Activated CD8-positive, alpha-beta memory T cell treated with anti-CD3 and anti-CD28 coated beads, Interleukin-2, amount 50 U/mL, for 24 hours (primary cell): Measurements from ENCODE around the gene TMEM95.

Experiments
- DNase-seq: peaks from one replicate; pipeline ENCODE4 v3.0.0-alpha.2; 2020; ENCODE audit errors: extremely low read depth

TMEM95 gene

DNA sequence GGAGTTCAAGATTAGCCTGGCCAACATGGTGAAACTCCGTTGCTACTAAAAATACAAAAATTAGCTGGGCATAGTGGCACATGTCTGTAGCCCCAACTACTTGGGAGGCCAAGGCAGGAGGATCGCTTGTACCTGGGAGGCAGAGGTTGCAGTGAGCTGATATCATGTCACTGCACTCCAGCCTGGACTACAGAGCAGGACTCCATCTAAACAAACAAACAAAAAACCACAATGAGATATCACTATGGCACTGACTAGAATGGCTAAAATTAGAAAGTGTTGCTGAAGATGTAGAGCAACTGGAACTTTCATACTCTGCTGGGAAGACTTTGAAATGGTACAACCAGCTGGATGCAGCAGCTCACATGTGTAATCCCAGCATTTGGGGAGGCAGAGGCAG lies 19.4 kb downstream of the TMEM95 start:
- no peak for DNase-seq

DNA sequence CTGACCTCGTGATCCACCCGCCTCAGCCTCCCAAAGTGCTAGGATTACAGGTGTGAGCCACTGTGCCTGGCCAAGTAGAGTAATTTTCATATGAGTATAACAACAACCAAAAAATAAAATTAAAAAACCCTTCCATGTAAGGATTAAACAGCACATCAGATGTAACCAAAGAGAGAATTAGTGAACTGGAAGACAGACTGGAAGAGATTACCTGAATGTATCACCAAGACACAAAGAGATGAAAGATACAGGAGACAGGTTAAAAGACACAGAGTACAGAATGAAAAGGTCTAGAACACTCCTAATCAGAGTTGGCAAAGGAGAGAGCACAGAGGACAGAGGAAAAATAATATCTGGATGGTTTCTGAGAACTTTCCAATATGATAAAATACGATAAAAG lies 24.2 kb downstream of the TMEM95 start:
- no peak for DNase-seq

DNA sequence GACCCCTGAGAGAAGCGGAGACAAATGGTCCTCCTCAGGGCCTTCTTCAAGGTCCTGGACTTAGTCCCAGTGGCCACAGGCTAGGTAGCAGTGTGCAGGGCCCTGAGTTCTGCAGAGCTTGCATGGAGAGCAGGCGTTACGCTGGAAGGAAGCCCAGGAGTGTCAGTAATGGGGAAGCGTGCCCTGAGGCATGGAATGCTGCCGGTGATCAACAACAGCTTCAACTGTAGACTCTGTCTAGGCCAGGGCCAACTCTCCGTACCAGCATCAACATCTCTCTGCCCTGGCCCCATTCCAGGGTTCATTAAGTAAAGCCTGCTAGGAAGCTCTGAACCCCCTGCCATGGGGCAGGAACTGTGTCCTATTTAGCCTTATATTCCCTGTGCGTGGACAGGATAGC lies 25.4 kb downstream of the TMEM95 start:
- DNase-seq: no peak

DNA sequence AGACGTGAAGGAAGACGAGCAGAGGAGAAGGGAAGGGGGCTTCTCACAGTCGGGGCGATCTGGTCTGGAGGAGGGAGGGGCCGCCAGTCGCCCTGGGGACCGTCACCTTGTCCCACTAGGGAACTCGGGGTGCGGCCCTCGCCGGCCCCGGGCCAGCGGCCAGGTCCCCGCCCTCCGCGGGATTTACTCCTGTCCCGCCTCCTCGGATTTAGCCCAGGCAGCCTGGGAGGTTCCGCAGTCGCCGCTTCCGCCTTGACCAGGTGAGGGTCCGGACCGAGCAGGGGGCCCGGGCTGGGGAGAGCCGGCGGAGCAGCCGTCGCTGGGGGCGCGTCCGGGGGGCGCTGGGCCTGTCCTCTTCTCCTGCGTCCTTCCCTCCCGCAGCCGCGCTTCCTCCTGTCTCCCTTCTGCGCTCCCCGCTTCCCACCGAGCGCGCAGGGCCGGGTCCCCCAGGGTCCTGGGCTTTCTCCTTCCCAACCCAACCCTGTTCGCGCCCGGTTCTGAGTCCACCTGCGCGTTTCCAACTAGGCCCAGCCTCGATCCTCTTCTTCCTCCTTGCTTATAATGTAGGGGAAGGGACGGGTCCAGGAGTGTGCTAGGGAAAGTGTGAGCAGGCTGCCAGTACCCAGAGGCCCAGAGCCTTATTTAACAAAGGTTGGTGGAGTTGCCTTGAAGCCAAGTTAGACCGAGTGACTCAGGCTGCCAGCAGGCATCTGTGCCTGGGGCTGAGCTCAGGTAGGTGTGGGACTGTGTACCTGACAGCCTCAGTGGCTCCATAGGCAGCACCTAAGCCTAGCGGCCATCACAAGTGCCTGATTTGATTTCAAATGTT lies 26.1 kb downstream of the TMEM95 start, which contains the start of gene TNK1:
TNK1 (plus strand) TSS at position 235 of the 829 bp plus-strand sequence. CDS start 1,838 bp downstream, outside the sequence.
- no peak for DNase-seq

GRCh38 chr17:7382901-7383300 lies 27.9 kb downstream of the TMEM95 start:
- no peak for DNase-seq

DNA sequence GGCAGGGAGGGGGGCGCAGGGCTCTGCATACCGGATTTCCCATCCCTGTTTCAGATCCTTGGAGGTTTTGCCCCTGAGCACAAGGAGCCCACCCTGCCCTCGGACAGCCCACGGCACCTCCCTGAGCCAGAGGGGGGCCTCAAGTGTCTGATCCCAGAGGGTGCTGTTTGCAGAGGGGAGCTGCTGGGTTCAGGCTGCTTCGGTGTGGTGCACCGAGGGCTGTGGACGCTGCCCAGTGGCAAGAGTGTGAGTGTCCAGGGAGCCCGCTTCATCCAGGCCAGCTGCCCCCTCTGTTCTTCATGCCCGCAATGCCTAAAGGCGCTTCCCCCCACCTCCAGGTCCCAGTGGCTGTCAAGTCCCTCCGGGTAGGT lies 28.4 kb downstream of the TMEM95 start:
- DNase-seq: no peak

DNA sequence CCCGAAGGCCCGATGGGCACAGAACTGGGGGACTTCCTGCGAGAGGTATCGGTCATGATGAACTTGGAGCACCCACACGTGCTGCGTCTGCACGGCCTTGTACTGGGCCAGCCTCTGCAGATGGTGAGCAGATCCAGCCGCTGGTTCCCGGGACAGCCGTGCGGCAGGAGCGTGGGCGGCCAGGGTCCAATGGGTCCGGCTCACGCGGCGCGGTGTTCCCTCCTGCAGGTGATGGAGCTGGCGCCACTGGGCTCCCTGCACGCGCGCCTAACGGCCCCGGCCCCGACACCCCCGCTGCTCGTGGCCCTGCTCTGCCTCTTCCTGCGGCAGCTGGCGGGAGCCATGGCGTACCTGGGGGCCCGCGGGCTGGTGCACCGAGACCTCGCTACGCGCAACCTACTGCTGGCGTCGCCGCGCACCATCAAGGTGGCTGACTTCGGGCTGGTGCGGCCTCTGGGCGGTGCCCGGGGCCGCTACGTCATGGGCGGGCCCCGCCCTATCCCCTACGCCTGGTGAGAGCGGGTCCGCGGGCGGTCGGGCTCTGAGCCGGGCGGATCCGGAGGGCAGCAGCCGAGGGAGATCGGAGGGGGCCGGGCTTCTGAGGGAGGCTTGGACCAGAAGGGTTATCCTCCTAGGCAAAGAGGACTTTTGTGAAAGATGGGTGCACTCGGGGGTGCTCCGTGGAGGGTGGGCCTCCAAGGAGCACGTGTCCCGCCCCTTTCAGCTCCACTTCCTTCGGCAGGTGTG lies 29.0 kb downstream of the TMEM95 start:
- peak; percentile 26 for DNase-seq

- no peak for DNase-seq
These were observed 29.6 kb downstream of the TMEM95 start for GRCh38 chr17:7384489-7385081.

DNA sequence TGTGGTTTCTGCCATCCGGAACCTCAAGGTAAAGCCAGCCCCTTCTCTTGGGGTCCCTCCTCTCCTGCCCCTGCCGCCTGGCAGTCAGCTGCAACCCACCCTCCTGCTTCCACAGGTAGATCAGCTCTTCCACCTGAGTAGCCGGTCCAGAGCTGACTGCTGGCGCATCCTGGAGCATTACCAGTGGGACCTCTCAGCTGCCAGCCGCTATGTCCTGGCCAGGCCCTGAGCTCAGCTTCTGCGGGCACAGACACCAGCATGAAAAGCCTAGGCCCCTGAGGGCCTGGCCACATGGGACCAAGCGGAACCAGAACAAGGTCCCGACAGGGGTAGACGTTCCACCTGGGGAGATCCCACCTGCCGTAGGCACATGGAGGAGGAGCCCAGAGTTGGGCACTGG lies 33.9 kb downstream of the TMEM95 start:
- no peak for DNase-seq

- DNase-seq: no peak
These were observed 35.3 kb downstream of the TMEM95 start for GRCh38 chr17:7389924-7390910.

- no peak for DNase-seq
These were observed 36.4 kb downstream of the TMEM95 start for GRCh38 chr17:7391307-7391706.

DNA sequence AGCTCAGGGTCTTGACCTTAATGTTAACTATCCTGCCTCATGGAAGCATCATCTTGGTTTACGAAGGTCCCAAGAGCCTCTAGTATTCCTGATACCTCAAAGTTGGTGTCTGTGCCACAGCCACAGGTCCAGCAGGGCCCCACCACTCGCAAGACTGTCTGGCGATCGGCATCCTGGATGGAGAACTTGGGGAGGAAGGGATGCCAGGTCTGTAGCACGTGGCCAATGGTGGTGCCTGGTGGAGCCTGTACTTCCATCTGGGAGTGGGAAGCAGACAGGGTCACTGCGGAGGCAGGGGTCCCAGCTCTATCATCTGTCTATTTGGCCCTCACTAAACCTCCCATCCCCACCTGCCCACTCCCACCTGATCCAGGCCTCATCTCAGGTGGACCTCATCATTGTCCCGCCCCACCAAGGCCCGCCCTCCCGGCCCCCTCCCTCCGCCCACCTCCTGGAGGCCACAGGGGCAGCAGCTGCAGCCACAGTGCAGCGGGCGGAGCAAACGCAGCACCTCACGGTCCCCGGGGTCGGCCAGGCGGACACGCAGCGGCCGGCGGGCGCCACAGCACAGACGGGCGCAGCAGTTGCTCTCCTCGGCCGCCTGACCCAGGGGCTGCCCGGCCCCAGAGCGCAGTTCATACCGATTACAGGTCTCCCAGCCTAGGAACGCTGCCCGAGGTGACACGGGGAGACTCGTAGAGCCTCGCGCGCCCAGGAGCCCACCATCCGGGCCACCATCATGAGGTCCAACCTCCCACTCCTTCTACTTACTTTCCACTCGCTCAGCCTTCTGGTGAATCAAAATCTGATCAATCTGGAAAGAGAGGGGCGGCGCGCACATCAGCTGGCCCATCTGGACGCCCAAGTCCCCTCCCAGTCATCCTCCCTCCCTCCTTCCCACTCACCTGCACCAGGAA lies 38.0 kb downstream of the TMEM95 start:
- no peak for DNase-seq

GRCh38 chr17:7393613-7394451 lies 38.9 kb downstream of the TMEM95 start:
- no peak for DNase-seq

GRCh38 chr17:7394452-7395191 lies 39.7 kb downstream of the TMEM95 start, which contains the start of gene PLSCR3:
Gene PLSCR3 (minus strand): TSS chr17:7394525. CDS start chr17:7394110, 415 bp downstream.
- DNase-seq: peak; percentile 54

GRCh38 chr17:7396147-7396546 lies 41.2 kb downstream of the TMEM95 start:
- DNase-seq: no peak

DNA sequence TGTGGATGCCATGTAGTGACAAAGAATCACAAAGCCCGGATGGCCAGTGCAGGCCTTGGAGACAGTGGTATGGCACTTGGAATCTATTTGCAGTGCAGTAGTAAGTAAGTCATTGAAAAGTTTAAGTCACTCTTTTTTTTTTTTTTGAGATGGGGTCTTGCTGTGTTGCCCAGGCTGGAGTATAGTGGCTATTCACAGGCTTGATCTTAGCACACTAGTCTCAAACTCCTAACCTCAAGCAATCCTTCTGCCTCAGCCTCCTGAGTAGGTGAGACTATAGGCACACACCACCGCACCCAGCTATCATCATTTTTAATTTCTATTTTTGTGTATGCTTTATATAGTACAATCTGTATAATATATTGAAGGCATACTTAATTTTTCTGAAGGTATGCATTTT lies 43.7 kb downstream of the TMEM95 start:
- no peak for DNase-seq

DNA sequence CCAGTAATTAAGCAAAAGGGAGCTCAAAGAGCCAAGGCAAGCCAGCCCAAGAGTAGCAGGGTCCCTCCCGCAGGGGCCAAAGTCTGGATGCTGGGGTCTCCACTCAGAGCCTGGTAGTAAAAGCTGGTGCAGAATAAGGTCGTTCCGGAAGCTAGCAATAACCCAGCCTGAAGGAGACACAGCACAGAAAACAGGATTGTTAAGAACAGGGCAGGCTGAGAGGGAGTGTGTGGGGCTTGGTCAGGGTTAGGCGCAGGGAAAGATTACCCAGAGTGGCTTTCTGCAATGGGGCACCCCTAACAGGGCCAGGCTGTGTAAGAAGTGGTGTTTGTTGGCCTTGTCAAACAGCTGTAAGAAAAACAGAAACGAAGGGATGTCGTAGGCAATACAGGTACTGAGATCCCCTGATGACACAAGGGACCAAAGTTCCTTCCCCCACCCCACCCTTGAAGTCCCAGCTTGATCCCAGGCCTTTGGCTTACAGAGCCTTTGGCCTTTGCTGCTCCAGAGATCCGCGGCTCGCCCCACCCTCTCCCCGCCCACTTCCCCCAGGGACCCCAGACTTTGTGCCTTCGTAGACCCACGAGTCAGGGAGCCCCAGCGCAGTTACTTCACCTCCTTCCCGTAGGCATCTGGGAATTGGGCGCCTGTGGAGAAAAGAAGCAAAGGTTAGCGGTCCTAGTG lies 48.2 kb downstream of the TMEM95 start:
- no peak for DNase-seq

- no peak for DNase-seq
These were observed 48.7 kb downstream of the TMEM95 start for GRCh38 chr17:7403727-7403976.
